ENCODE measurements around the gene UXS1.
A peak's percentile ranks its signal among the peaks of the same experiment; 100 is the strongest.

Gene UXS1

GRCh38 chr2:106073678-106074406, 120.3 kb downstream of the UXS1 start:
- DNase-seq = no peak

GRCh38 chr2:106070181-106070580, 123.9 kb downstream of the UXS1 start:
- no peak for DNase-seq

DNA sequence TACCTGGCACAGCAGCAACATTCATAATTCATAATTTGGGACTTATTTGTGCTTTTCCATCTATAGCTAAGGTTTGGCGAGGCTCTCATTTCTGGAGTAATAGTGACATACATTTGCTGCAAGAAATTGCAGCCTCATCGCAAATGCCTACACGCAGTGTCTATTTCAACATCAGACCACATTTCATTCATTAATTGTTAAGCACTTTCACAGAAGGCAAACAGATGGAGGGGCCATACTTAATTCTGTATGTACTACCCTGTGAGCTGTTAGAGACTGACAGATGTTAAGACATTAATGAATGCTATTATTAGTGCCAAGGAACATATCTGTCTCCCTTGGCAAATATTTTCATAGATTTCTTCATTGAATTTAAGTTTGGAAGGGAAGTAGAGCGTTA, 125.7 kb downstream of the UXS1 start:
- no peak for DNase-seq

DNA sequence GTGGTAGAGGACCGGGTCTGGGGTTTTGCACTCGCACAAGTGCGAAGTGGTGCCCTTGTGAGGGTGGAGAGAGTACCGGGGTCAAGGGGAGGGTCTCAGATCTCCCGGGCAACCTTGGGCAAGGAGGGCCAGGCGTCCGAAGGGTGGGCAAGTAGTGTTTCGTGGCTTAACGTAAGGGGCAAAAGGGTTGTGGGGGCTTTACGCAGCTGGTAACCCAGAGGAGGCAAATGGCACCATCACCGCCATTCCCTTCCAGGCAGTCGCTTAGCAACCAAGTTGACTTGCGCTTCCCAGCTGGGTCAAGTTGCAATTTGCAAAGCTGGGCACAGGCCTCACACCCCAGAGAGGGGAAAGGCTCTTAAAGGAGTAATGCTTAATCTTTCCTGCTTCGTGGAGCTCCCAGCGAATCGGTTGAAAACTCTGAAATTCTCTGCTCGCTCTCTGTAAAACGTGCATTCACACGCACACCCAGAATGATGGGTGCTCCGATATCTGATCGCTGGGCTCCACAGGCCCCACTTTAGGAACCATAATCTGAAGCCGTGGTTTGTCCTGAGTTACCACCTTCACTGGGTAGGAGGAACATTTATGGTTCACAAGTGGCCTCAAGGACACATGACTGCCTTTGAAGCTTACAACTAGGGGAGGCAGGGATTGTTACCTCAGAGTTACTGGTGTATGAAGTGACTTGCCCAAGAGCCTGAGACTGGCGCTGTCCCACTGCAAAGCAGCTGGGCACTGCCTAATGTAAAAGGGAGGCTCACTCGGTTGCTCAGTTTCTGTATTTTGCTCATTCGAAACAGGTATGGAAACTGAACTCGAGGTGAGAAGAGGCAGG, 127.9 kb downstream of the UXS1 start:
- no peak for DNase-seq

DNA sequence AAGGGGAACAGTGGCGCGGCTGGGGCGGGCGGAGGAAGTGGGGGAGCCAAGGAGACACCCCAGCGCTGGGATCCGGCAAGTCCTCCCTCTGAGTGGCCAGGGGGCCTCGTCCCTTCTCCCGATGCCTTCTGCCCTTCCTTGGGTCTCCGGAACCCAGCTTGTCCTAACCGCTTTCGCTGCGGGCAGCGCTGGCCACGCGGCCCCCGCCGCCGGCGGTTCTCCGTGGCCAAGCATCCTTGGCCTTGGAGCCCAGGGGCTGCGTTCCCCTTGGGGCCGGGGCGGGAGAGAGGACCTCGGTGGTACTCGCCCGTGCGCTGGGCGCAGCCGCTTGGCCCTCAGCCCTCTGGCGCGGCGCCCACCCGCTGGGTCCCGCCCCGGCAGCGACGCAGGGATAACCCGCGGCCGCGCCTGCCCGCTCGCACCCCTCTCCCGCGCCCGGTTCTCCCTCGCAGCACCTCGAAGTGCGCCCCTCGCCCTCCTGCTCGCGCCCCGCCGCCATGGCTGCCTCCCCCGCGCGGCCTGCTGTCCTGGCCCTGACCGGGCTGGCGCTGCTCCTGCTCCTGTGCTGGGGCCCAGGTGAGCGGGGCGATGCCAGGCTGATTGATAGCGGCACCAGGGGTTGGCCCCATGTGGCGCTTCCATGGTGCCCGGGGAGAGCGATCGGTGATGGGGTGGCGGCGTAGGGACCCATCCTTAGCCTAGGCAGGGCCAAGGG, 128.7 kb downstream of the UXS1 start:
- no peak for DNase-seq

GRCh38 chr2:106063181-106063580, 130.9 kb downstream of the UXS1 start:
- DNase-seq = no peak

- DNase-seq = peak; percentile 30
Measured at GRCh38 chr2:106062627-106063026, 131.5 kb downstream of the UXS1 start.

DNA sequence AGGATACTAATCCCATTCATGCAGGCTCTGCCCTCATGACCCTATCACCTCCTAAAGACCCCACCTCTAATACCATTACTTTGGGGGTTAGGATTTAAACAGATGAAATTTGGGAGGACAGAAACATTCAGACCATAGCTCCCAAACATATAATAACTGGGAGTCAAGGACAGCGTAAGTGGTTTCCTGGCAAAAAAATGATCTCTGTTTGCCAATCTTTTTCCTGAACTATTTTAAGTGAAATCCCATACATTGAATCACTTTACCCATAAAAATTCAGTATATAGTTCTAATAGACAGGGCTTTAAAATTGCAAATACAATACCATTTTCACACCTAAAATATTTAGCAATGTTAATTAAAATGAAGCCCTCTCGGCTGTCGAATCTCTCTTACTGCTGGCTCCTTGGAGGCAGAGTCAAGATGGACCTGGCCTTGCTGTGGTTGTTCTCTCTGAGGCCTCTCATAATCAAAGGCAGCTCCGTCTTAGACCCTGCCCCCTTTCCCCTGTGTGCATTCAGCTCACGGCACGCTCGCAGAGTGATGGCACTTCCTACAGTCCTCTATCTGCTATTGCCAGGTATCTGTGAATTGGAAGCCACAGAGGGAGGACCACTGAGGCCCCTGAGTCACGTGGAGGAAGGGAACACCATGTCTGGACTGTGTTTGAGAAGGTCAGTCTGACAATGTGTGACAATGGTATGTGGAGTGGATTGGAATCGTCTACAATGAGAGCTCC, 132.3 kb downstream of the UXS1 start:
- DNase-seq = no peak

DNA sequence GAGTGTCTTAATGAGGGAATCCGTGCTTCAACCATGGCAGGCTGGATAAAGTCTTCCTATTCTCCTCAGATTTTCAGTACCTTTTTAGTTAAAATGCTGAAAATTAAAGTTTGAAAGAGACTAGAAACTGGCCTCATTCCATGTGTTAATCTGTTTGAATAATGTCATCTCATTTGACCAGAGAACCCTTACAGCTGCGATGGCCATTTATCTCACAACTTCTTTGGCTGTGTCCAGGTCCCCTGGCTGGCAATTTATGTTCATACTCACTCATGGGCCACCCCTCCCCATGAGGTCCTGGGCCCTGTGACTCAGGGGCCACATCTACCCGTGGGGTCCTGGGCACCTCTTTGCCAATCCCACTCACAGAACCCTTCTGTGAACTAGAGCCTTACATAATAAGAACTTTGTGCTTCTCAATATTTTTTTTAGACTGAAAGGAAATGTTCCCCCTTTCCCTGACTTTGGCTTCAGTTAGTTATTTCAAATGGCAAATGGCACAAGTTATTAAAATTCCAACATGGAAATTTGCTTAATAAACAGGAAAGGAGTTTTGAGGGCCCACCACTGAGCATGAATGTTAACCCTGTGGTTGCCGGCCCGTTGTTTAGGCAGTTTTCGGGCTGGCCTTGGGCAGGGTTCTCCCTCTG, 134.6 kb downstream of the UXS1 start:
- no peak for DNase-seq

GRCh38 chr2:106058469-106059137, 135.5 kb downstream of the UXS1 start:
- DNase-seq = no peak

- no peak for DNase-seq
Measured at GRCh38 chr2:106057206-106057605, 136.9 kb downstream of the UXS1 start.

DNA sequence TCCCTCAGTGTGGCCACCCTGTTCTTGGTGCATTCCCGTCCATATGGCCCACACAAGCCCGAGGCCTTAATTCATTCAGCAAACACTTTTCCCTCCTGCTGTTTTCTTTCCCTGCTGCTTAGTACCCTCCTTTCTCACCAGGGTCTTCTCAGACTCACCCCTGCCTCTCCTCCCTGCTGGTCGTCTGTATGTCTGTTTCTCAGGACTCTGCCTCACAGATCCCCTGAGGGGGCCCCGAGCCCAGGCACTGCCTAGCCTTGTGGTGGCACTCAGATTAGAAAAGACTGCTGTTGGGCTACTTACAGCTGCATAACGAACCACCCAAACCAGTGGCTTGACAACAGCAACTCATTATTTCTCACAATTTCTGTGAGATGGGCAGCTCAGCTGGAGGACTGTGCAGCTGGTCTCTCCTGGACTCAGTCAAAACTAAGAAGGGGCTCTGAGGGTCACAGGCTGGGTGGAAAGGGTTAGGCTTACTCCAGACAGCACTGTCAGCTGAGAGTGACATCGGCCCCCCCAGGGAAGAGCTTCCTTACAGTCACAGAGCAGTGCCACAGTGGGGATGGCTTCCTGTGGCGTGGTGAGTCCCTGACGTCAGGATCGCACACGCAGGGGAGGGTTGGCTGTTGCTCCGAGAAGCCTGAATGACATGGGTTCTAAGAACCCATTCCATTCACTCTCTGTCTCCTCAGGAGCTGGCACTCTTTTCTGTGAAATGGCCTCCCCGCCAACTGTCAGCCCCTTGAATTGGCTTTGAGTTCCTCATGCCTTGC, 139.0 kb downstream of the UXS1 start:
- DNase-seq = no peak

DNA sequence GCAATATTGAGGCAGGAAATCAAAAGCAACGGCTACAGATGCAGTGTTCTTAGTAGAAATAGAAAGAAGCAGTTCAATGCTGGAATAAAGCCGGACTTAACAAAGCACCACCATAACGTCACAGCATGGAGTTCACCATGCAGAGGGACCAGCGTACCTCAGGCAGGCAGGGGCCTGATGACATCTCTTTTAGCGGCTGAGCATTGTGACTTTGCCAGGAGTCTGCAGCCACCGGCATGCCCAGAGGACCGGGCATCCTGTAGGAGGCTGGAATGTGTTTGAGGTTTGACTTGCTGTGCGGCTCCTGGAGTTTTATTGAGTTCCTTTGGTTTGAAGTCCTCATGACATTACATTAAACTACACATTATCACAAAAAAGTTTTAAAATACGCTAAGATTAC, 139.8 kb downstream of the UXS1 start:
- DNase-seq = no peak

DNA sequence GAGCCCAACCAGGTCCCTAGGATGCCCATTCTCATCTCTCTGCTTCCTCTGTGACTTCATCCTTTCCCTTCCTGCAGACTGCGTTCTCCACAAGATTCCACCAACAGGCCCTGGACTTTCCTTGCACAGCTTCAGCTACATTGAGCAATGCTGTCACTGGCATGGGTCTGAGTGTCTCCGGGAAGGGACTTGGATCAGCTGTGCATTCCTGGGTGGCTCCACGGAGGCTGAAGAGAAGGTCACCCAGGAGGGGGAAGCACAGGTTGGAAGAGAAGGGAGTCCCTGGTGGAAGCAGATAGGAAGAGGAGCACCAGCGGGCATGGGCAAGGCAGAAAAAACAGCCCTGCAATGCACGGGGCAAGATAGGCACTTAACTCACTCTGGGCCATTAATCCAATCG, 140.5 kb downstream of the UXS1 start:
- DNase-seq = peak; percentile 19

DNA sequence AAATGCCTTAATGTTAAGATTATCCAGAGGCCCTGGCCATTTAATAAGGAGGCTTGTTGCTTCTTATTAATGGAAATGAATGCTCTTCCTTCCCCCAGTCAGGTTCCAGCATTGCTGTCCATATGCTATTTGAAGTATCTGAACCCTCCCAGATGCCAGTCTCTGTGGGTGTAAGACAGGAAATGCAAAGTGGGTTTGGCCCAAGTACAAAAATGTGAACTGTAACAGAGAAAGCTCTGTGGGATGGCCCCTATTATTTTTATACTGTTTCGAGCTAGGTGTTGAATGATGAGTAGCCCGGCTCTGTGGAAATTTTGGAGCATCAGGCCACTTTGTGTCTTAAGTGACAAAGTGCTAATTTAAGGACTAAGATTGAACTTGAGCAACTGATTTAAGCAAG, 141.0 kb downstream of the UXS1 start:
- DNase-seq = peak; percentile 86

DNA sequence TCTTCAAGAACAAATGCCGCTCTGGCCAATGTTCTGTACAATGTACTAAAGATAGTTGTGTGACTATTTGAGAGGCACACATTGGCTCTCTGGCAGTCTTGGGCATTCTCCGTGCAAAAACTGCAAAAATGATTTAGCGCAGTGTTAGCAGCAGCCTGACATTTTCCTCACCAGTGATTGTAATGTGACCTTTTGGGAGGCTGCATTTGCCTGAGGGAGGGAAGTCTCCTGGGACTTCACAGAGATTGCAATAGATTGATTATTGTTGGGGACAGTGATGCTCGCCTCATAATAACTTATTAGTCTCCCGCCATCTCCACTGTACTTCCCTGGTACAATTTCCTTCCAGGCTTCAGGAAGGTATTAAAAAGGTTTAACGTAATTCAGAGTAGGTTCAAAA, 149.2 kb downstream of the UXS1 start:
- no peak for DNase-seq

GRCh38 chr2:106044021-106044420, 150.1 kb downstream of the UXS1 start:
- DNase-seq = no peak

Measured in fibroblast of skin of back (primary cell).